ENCODE data around the gene PARD3.

DNA sequence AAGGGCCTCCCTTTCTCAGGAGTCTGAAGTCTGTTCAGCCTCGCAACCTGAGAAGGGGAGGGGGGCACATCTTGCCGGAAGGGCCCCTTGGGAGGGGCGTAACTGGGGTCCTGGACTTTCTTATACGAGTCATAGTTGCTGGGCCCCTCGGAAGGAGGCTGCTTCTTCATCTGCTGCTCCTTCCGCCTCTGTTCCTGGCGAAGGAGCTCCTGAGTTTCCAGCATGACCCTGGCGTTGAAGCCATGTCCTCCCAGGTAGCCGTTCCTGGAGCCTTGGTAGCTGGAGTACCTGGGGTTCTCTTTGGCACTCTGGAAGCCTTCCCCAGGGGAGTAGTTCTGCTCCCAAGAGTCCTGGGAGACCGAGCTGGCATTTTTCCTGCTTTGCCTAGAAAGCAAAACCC, 703.9 kb downstream of the PARD3 start:
- TF ChIP-seq POLR2A (IDR thresholded peaks at IDR 0.05) = no peak
- TF ChIP-seq CTCF (IDR thresholded peaks at IDR 0.05) = no peak
